GM20431 (cell line): ENCODE results near the gene SYTL3.
"Not testable (repeated sequence)": the region's sequence is repeated elsewhere in the genome, so short reads cannot be mapped to it uniquely, and the experiment has no call there.

Experiments
- in situ Hi-C: fragments of 300-500 bp; cut with MseI, MboI; formaldehyde crosslinking; loops from one replicate; pipeline ENCODE4 v1.15.0; 2020; ENCODE audit warnings: low sequenced_read_pairs; ENCODE audit not compliant: unreplicated experiment

Gene SYTL3

GRCh38 chr6:158684745-158685324, 35.0 kb downstream of the SYTL3 start:
- in situ Hi-C loops = no loop called here

- in situ Hi-C loops = no loop called here
Measured at GRCh38 chr6:158686311-158686710, 36.5 kb downstream of the SYTL3 start.

- in situ Hi-C loops = no loop called here
Measured at GRCh38 chr6:158686791-158687381, 37.0 kb downstream of the SYTL3 start.

GRCh38 chr6:158687506-158687905, 37.7 kb downstream of the SYTL3 start:
- in situ Hi-C loops = no loop called here

- in situ Hi-C loops = no loop called here
Measured at GRCh38 chr6:158688860-158689259, 39.0 kb downstream of the SYTL3 start.

- in situ Hi-C loops = no loop called here
Measured at GRCh38 chr6:158694913-158695312, 45.1 kb downstream of the SYTL3 start.

- in situ Hi-C loops = no loop called here
Measured at GRCh38 chr6:158697811-158698210, 48.0 kb downstream of the SYTL3 start.

- in situ Hi-C loops = no loop called here
Measured at GRCh38 chr6:158698931-158699330, 49.1 kb downstream of the SYTL3 start.

- in situ Hi-C loops = not testable (repeated sequence)
Measured at GRCh38 chr6:158701268-158701667, 51.4 kb downstream of the SYTL3 start.

GRCh38 chr6:158703111-158703836, 53.4 kb downstream of the SYTL3 start:
- in situ Hi-C loops = no loop called here

- in situ Hi-C loops = no loop called here
Measured at GRCh38 chr6:158703837-158704822, 54.3 kb downstream of the SYTL3 start.

GRCh38 chr6:158705386-158706126, 55.7 kb downstream of the SYTL3 start:
- in situ Hi-C loops = no loop called here

GRCh38 chr6:158706369-158706982, 56.6 kb downstream of the SYTL3 start:
- in situ Hi-C loops = no loop called here

GRCh38 chr6:158707120-158707820, 57.4 kb downstream of the SYTL3 start:
- in situ Hi-C loops = no loop called here

- in situ Hi-C loops = no loop called here
Measured at GRCh38 chr6:158707821-158708195, 58.0 kb downstream of the SYTL3 start.

- in situ Hi-C loops = no loop called here
Measured at GRCh38 chr6:158708239-158708638, 58.4 kb downstream of the SYTL3 start.

GRCh38 chr6:158709809-158710208, 60.0 kb downstream of the SYTL3 start:
- in situ Hi-C loops = no loop called here

- in situ Hi-C loops = no loop called here
Measured at GRCh38 chr6:158711264-158711663, 61.4 kb downstream of the SYTL3 start.

- in situ Hi-C loops = no loop called here
Measured at GRCh38 chr6:158713469-158713868, 63.6 kb downstream of the SYTL3 start.
